ENCODE data around the gene SLC23A2.

GRCh38 chr20:4924446-4924845 lies 76.9 kb downstream of the SLC23A2 start:
- TF ChIP-seq CTCF (IDR thresholded peaks at IDR 0.05; ENCODE audit: low read depth, low read length, poor library complexity, severe bottlenecking) (no peak), EZH2phosphoT487 (IDR thresholded peaks at IDR 0.05; ENCODE audit: borderline replicate concordance, low read length) (no peak)
